Mammary epithelial cell (primary cell): Measurements from ENCODE around the gene GUCY1A2.

ENCODE experiments used
- CTCF ChIP-seq, 2 donors: IDR thresholded peaks in 1 of 2; conservative IDR thresholded peaks in 1 of 2; 2 replicates each; pipeline ENCODE4 v1.5.1; 2011 to 2012; ENCODE audit warnings: inconsistent platforms in 2 of 2, low read length in 2 of 2, mild to moderate bottlenecking in 2 of 2, control low read depth in 1 of 2, low read depth in 1 of 2; ENCODE audit not compliant: insufficient read depth in 1 of 2; ENCODE audit errors: extremely low read depth in 1 of 2
- EZH2 ChIP-seq: IDR thresholded peaks from 2 replicates; pipeline ENCODE4 v1.6.1; 2012; ENCODE audit warnings: low read length, inconsistent platforms, borderline replicate concordance

- TF ChIP-seq EZH2 (no peak), CTCF (conservative IDR thresholded peaks at IDR 0.05 in 1 of 2, IDR thresholded peaks at IDR 0.05 in 1 of 2; ENCODE audit: extremely low read depth in 1 of 2, insufficient read depth in 1 of 2, low read depth in 1 of 2, low read length in 2 of 2) (no peak)
Measured at GRCh38 chr11:106997227-106997626, 21.0 kb downstream of the GUCY1A2 start.
